DOHH2 (cell line): Measurements from ENCODE around the gene RABL6.

Experiments
- CTCF ChIP-seq: fragments of 200-600 bp; sonication (generic); IDR thresholded peaks from one replicate; pipeline ENCODE4 v1.5.1; 2014; ENCODE audit warnings: antibody characterized with exemption, mild to moderate bottlenecking, low read depth, low read length; ENCODE audit not compliant: poor library complexity, severe bottlenecking
- EZH2phosphoT487 ChIP-seq: fragments of 200-600 bp; sonication (generic); IDR thresholded peaks from 2 replicates; pipeline ENCODE4 v1.6.1; 2017; ENCODE audit warnings: borderline replicate concordance, mild to moderate bottlenecking, antibody characterized with exemption, low read length, moderate library complexity, mixed read lengths

GRCh38 chr9:136881691-136882108, 74.0 kb downstream of the RABL6 start:
- TF ChIP-seq CTCF: no peak
- no peak for TF ChIP-seq EZH2phosphoT487
